Measurements from ENCODE around the gene ITGB5.

DNA sequence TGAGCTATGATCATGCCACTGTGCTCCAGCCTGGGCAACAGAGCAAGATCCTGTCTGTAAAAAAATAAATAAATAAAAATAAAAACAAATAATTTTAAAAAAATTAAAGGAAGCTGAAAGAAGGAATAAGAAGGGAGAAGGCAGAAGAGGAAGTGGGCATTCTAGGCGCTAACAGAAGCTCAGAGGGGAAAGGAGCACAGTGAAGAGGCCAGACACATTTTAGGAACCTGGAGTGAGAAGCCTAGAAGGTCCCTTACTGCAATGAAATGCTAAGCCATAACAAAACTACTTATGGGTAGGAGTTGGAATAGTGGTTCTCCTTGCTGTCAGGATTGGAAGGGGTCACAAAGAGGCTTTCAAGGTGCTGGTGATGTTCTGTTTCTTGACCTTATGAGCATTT is 64.0 kb downstream of the ITGB5 start:
- TF ChIP-seq EZH2 (IDR thresholded peaks at IDR 0.05; ENCODE audit: insufficient read depth, poor library complexity, severe bottlenecking) (no peak), EZH2phosphoT487 (IDR thresholded peaks at IDR 0.05; ENCODE audit: insufficient read depth, low read depth) (no peak)
